GM18526 (cell line): Measurements from ENCODE around the gene TFAP2C.

Experiments
- POLR2A ChIP-seq: IDR thresholded peaks from 3 replicates; pipeline ENCODE4 v1.6.1; 2011; ENCODE audit not compliant: insufficient read length; ENCODE audit errors: extremely low read depth

TFAP2C gene

DNA sequence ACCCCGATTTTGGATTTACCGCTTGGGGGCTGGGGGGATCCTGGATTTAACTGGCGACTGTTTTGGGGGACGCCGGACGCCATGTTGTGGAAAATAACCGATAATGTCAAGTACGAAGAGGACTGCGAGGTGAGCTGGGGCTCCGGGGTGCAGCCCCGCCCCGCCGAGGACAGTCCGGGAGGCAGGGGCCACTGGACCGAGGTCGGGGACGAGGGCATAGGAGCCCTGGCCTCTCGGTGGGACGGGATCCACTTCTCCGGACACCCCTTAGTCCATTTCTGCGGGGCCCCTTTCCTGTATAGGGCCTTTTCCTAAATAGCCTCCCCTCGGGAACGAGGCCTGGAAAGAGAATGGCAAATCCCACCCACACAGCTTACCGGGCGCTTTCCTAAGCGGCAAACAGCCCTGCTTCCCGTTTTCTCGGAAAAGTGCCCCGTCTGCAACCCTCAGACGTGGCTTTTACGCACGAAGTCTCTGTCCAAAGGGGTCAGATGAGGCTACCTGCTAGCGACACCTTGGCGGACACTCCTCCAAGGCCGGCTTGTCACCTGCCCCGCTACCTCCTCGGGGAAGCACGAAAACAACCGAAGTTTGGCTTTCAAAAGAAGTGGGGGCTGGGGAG lies 469 bp downstream of the TFAP2C start:
- no peak for TF ChIP-seq POLR2A

DNA sequence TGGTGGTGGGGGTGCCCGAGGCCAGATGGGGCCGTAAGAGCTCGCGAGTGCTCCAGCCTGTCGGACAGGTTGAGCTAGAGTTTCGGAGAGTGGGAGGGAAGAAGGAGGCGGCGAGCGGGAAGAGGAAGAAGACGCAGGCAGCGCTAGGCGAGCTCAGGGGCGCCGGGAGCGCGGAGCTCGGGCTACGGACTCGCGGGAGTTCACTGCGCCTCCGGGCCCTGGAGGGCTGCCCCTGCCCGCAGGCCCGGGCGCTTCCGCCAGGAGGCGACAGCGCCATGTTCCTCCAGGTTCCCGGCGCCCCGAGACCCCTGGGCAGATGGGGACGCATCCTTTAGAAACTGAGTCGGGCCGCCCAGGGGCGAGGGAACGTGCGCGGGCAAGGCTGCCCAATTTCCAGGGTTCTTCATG lies 984 bp downstream of the TFAP2C start:
- no peak for TF ChIP-seq POLR2A

GRCh38 chr20:56630506-56631317 lies 1.6 kb downstream of the TFAP2C start:
- no peak for TF ChIP-seq POLR2A

DNA sequence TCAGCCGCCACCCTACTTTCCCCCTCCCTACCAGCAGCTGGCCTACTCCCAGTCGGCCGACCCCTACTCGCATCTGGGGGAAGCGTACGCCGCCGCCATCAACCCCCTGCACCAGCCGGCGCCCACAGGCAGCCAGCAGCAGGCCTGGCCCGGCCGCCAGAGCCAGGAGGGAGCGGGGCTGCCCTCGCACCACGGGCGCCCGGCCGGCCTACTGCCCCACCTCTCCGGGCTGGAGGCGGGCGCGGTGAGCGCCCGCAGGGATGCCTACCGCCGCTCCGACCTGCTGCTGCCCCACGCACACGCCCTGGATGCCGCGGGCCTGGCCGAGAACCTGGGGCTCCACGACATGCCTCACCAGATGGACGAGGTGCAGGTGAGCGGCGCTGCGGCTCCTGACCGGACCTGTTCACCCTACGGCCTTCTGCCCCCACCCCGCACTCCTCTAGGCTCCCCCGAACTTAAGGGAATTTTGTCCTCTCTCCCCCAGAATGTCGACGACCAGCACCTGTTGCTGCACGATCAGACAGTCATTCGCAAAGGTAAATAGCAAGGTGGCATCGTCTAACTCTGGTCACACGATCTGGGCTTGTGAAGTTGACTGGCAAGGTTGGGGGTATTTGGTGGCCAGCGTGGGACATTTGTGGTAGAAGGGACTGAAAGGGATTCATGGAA lies 2.3 kb downstream of the TFAP2C start:
- no peak for TF ChIP-seq POLR2A

DNA sequence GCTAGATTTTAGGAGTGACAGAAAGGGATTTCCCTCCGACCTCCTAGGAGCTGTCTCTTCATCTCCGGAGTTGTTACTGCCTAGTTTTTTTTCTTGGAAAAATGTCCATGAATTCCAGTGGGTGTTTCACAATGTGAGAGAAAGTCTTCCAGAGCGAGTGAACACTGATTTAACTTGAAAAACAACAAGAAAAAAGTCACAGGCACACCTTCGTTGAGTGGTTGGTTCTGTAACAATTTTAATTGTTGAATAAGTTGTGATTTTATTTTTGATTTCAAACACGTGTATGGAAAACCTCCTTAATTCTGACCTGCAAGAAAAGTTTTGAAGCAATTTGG lies 2.9 kb downstream of the TFAP2C start:
- no peak for TF ChIP-seq POLR2A

- no peak for TF ChIP-seq POLR2A
These were observed 5.2 kb downstream of the TFAP2C start for GRCh38 chr20:56634307-56634706.

DNA sequence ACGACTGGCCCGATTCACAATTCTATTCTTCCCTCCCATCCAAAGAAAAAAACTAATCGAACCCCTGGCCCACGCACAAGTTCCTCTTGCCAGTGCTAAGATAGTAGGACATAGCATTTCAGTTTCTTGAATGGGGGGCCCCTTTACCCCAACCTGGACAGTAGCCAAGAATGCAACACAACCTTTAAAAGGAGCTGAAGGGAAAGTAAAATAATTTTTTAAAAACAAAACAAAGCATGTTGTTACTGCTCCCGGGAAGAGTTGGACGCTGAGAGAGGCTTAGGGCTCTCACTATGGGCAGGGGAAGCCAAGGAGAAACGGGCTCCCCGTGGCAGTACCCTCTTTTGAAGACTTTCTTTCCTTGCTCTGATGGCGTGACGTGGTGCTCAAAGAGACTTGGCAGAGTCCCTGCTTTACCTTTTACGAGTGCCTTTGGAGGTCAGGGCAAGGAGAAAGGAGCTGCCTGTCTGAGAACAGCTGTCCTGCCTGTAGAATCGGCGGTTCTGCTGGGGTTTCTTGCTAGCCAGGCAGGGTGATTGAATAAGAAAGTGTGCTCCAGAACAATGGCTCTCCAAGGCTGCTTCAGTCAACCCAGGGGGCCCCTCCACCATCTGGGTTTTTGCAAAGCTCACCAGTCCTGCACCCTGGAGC lies 5.8 kb downstream of the TFAP2C start:
- no peak for TF ChIP-seq POLR2A

DNA sequence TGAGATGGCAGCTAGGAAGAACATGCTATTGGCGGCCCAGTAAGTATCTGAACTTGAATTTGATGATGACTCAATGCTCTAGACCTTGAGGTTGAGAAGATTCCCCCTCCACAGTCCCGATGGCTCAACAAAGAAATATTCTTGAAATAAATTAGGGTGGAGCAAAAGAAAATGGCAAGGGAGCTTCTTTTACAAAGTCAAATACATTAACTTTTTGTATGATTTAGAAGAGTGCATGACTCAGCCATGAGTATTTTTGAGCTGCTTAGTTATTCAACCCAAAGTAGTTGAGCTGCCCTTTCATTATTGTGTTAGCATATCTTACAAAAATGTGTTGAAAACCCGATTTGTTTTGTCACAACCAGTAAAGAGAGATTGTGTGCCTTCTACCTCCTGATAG lies 7.6 kb downstream of the TFAP2C start:
- no peak for TF ChIP-seq POLR2A

DNA sequence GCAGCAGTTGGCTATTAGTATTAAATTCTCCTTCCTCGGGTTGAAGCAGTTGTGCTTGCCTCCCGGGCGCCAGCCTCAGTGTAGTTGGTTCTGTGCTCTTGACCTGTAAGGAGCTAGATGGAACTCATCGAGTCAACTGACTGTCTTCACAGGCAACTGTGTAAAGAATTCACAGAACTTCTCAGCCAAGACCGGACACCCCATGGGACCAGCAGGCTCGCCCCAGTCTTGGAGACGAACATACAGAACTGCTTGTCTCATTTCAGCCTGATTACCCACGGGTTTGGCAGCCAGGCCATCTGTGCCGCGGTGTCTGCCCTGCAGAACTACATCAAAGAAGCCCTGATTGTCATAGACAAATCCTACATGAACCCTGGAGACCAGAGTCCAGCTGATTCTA lies 8.5 kb downstream of the TFAP2C start:
- no peak for TF ChIP-seq POLR2A

- no peak for TF ChIP-seq POLR2A
These were observed 17.5 kb downstream of the TFAP2C start for GRCh38 chr20:56646599-56646998.

DNA sequence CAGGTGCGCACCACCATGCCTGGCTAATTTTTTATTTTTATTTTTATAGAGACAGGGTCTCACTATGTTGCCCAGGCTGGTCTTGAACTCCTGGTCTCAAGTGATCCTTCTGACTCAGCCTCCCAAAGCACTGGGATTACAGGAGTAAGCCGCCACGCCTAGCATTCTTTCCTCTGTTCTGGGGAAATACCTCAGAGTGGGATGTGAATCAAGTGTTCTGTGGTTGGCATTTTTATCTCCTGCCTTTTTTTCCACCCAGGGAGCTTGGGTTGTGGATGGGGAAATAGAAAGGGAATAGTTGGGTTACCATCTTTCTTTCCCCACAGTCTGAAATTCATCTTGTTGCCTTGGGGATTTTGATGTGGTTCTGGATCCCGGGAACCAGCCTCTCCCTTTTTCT lies 24.1 kb downstream of the TFAP2C start:
- no peak for TF ChIP-seq POLR2A

DNA sequence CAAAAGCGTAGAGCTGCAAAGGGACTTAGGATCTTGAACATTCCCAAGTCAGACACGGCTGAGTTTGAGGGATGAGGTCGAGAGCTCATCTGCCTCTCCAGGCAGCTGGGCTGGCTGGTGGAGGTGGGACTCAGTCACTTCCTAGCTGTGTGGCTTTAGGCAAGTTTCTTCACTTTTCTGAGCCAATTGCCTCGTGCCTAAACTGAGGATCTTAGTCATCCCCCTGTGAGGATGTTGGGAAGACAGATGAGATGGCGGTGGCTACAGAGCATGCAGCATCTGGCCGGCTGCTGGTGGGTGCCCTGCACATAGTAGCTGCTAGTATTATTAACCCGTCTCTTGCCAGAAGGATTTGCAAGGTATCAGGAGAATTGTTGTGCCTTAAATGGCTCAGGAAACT lies 27.5 kb downstream of the TFAP2C start:
- no peak for TF ChIP-seq POLR2A

GRCh38 chr20:56657879-56658278 lies 28.8 kb downstream of the TFAP2C start:
- TF ChIP-seq POLR2A, result no peak

DNA sequence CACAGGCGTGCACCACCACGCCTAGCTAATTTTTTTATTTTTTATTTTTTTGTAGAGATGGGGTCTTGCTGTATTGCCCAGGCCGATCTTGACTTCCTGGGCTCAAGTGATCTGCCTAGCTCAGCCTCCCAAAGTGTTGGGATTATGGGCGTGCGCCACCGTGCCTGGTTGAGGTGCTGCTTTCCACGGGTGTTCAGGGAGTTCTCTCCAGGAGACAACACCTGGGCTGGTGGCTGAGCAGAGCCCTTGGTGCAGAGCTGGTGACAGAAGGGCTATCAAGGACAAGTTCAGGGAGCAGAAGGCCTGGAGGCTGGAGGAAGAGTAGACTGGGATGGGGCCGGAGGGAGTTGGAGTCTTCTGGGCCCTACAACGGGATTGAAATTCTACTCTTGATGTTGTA lies 34.6 kb downstream of the TFAP2C start:
- TF ChIP-seq POLR2A, result no peak

GRCh38 chr20:56664796-56665195 lies 35.7 kb downstream of the TFAP2C start:
- TF ChIP-seq POLR2A, result no peak

DNA sequence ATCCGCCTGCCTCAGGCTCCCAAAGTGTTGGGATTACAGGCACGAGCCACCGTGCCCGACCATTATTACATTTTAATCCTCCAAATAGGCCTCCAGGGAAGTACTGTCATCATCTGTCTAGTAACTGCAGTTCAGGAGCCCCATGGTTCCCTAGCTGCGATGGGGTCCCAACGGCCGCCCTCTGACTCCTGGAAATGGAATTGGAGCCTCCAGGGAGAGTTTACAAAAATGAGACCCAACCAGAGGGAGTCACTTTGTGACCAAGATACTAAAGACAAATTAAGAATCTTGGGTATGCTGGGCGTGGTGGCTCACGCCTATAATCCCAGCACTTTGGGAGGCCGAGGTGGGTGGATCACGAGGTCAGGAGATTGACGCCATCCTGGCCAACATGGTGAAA lies 36.7 kb downstream of the TFAP2C start:
- no peak for TF ChIP-seq POLR2A
